ENCODE results near the gene OTP.

DNA sequence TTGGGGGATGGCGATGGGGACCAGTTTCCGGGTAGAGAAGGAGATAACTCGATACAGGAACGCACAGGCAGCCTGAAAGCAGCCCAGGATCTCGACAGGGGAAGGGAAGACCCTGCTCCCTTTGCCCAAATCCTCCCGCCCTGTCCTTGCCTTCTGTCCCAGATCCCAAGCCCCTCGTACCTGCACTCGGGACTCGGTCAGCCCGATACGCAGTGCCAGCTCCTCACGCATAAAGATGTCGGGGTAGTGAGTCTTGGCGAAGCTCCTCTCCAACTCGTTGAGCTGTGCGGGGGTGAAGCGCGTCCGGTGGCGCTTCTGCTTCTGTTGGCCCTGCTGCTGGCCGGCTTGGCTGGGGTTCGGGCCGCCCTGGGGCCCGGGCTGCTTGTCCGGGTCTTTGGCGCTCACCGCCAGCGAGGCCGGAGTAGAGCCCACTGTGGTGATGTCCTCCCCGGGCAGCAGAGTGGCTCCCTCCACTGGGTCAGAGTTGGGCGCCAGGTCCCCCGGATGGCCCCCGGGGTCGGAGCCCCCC is 1.8 kb downstream of the OTP start:
- TF ChIP-seq, protein P1, sequence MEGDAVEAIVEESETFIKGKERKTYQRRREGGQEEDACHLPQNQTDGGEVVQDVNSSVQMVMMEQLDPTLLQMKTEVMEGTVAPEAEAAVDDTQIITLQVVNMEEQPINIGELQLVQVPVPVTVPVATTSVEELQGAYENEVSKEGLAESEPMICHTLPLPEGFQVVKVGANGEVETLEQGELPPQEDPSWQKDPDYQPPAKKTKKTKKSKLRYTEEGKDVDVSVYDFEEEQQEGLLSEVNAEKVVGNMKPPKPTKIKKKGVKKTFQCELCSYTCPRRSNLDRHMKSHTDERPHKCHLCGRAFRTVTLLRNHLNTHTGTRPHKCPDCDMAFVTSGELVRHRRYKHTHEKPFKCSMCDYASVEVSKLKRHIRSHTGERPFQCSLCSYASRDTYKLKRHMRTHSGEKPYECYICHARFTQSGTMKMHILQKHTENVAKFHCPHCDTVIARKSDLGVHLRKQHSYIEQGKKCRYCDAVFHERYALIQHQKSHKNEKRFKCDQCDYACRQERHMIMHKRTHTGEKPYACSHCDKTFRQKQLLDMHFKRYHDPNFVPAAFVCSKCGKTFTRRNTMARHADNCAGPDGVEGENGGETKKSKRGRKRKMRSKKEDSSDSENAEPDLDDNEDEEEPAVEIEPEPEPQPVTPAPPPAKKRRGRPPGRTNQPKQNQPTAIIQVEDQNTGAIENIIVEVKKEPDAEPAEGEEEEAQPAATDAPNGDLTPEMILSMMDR (IDR thresholded peaks at IDR 0.05), result no peak
- TF ChIP-seq POLR2AphosphoS5 (IDR thresholded peaks at IDR 0.05; ENCODE audit: low read depth, low read length) (no peak), SIN3A (IDR thresholded peaks at IDR 0.05; ENCODE audit: borderline replicate concordance, insufficient read depth, low read depth, low read length) (no peak)
- TF ChIP-seq, protein P2, sequence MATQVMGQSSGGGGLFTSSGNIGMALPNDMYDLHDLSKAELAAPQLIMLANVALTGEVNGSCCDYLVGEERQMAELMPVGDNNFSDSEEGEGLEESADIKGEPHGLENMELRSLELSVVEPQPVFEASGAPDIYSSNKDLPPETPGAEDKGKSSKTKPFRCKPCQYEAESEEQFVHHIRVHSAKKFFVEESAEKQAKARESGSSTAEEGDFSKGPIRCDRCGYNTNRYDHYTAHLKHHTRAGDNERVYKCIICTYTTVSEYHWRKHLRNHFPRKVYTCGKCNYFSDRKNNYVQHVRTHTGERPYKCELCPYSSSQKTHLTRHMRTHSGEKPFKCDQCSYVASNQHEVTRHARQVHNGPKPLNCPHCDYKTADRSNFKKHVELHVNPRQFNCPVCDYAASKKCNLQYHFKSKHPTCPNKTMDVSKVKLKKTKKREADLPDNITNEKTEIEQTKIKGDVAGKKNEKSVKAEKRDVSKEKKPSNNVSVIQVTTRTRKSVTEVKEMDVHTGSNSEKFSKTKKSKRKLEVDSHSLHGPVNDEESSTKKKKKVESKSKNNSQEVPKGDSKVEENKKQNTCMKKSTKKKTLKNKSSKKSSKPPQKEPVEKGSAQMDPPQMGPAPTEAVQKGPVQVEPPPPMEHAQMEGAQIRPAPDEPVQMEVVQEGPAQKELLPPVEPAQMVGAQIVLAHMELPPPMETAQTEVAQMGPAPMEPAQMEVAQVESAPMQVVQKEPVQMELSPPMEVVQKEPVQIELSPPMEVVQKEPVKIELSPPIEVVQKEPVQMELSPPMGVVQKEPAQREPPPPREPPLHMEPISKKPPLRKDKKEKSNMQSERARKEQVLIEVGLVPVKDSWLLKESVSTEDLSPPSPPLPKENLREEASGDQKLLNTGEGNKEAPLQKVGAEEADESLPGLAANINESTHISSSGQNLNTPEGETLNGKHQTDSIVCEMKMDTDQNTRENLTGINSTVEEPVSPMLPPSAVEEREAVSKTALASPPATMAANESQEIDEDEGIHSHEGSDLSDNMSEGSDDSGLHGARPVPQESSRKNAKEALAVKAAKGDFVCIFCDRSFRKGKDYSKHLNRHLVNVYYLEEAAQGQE (IDR thresholded peaks at IDR 0.05; ENCODE audit: insufficient read depth in 1 of 2, low read depth in 2 of 2, low read length in 1 of 2), result no peak
